GM18498 (cell line): ENCODE data around the gene CASP8AP2.
"Not testable (repeated sequence)": the region's sequence is repeated elsewhere in the genome, so short reads cannot be mapped to it uniquely, and the experiment has no call there.

ENCODE experiments used
- ATAC-seq: cut with Tn5 transposase; IDR thresholded peaks from one replicate; pipeline ENCODE4 v1.9.1; 2021; ENCODE audit warnings: mild to moderate bottlenecking, moderate library complexity; ENCODE audit not compliant: unreplicated experiment

Gene CASP8AP2

DNA sequence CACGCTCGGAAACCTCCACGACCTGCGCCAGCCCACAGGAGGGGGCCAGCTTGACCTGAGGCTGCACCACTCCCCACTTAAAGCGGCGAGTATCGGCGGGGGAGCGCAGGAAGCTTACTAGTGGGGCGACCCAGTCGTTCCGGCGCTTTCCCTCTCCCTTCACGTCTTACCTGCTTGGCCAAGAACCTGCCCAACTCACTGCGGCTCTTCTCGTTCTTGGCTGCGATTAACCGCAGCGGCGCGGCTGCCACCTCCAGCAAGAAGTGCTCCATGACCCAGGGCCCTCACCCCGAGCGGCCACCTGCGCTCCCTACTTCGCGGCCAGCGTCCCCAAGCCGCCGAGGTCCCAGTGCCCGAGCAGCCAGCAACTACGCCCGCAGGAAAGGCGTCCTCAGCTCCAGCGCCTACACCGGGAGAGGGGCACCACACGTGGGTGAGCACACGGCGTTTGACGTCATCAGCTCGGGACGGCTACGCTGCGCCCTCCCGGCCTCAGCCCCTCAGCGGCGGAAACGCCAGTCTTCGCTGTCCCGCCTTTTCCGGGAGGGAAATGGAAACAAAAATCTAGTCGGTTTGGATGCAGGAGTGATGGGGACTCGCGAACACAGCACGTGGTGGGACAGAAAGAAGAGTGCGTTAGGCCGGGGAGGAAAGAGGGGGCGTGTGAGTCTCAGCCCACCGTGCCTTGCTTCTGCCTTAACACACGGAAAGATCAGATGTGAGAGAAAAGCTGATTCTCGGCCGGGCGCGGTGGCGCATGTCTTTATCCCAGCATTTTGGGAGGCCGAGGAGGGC is 10.1 kb upstream of the CASP8AP2 start, which contains the start of gene MDN1:
Gene MDN1 (minus strand): TSS at position 459 of the 795 bp plus-strand sequence. CDS start 187 bp downstream, at position 272.
- peak; percentile 97 for ATAC-seq

DNA sequence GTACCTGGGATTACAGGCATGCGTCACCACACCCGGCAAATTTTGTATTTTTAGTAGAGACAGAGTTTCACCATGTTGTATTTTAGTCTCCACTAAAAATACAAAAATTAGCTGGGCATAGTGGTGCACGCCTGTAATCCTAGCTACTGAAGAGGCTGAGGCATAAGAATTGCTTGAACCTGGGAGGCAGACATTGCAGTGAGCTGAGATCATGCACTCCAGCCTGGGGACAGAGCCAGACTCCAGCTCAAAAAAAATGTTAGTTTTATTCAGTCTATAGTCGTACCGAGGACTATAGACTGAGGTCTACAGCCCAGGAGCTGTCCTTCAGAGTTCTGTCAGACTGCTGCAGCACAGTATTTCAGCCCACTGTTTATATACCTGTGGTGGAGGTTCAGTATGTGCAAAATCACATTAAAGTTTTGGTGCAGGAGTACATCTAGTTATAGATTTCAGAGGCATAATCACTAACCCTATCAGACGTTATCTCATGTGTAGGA is 3.6 kb upstream of the CASP8AP2 start:
- no peak for ATAC-seq

DNA sequence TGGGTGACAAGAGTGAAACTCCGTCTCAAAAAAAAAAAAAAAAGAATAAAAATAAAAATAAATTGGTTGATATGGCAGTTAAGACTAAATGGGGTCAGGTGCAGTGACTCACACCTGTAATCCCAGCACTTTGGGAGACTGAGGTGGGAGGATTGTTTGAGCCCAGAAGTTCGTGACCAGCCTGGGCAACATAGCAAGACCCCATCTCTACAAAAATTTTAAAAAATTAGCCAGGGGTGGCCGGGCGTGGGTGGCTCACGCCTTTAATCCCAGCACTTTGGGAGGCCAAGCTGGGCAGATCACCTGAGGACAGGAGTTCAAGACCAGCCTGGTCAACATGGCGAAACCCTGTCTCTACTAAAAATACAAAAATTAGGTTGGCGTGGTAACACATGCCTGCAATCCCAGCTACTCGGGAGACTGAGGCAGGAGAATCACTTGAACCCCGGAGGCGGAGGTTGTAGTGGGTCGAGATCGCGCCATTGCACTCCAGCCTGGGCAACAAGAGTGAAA is 1.1 kb upstream of the CASP8AP2 start:
- not testable (repeated sequence) for ATAC-seq

DNA sequence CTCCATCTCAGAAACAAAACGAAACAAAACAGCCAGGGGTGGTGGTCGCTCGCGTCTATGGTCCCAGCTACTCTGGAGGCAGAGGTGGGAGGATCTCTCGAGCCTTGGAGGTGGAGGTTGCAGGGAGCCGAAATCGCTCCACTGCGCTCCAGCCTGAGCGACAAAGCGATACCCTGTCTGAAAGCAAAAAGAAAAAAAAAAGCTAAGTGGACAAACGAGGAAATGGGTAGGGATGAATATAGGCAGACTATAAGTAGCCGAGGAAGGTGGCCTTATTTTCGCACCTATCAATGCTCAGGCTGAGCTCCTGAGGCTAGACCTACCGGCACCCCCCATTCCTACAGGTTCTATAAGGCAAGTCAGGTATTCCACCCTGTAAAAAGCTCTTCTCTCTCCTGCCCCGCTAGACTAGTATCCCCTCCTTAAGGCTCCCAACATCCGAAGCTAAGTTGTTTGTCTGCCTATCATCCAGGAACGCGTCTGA is 650 bp upstream of the CASP8AP2 start:
- ATAC-seq = peak; percentile 33

DNA sequence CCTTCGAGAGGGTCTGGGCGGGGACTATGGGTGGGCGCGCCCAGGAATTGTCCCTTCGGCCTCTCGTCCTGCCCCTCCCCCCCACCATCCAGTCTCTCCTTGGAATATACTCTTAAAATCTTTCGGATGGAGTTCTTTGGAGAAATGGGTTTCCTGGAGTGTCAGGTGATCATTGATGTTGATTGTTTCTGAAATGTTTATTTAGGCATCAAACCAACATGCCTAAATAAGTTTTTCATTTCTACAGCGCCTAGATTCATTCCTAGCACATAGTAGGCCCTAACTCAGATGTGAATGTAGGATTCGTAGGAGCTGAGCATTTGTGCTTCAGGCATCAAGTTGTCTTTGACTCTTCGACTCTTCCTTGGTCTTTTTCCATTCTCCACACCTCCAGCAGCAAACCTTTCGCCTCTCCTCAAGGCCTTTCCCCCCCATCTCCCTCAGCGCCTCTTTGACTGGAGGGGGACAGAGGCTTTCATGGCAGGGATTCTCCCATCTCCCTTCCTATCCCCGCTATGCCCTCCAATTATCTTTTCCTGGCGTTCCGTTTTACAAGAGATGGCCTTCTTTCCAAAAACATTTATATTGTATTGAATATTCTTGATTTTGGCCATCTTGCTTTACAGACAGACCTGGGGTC is 610 bp downstream of the CASP8AP2 start:
- ATAC-seq = no peak

DNA sequence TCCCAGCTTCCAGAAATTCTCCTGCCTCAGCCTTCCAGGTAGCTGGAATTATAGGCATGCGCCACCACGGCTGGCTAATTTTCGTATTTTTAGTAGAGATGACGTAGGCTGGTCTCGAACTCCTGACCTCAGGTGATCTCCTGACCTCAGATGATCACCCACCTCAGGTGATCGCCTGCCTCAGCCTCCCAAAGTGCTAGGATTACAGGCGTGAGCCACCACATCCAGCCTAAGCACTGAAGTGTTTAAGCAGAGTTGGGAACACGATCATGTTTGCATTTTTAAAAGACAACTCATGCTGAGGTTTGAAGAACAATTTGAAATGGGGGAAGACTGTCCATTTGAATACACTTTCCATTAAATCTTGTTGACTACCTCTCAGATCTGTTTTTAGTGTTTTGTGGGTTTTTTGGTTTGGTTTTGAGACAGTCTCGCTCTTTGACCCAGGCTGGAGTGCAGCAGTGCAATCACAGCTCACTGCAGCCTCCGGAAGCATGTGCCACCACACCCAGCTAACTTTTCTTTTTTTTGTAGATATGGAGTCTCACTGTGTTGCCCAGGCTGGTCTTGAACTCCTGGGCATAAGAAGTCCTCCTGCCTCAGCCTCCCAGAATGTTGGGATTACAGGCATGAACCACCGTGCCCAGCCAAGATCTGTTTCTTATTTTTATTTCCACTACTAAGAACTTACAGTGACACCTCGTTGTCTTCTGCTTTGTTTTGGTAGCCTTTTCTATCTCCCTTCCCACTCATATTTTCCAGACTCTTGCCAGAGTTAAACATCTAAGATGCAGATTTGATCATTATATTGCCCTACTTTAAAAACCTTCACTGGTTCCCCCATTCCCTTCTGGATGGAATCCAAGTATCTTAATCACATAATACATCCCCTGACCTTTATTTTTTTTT is 5.5 kb downstream of the CASP8AP2 start:
- ATAC-seq = peak; percentile 94

DNA sequence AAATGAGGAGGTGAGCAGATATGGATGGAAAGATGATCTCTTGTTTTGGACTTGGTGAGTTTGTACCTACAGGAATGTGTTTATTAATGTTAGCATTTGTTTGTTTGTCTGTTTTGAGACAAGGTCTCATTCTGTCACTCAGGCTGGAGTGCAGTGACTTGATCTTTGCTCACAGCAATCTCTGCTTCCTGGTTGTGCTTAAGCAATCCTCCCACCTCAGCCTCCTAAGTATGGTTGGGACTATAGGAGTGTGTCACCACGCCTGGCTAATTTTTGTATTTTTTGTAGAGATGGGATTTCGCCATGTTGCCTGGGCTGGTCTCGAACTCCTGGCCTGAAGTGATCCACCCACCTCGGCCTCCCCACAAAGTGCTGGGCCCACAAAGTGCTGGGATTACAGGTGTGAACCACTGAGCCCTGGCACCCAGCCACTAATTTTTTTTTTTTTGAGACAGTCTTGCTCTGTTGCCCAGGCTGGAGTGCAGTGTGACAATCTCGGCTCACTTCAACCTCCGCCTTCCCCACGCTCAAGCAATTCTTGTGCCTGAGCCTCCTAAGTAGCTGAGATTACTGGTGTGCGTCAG is 7.1 kb downstream of the CASP8AP2 start:
- no peak for ATAC-seq

DNA sequence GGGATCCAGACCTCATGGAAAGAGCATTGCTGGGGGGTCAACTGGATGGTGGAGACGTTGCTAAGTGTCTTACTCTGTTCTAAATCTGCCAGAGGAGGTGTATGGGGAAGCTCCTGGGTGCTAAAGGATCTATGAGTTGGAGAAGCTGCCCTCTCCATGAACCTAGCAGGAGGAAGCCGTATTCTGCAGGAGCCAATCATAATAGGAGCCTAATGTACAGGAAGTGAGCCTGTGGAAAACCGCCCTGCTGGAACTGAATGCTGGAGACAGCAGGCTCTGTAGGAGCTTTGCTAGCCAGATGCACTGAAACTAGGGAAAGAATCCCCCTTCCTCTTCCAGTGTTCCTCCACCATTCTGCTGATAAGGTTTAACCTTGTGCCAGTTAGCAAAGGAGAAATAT is 10.9 kb downstream of the CASP8AP2 start:
- no peak for ATAC-seq

DNA sequence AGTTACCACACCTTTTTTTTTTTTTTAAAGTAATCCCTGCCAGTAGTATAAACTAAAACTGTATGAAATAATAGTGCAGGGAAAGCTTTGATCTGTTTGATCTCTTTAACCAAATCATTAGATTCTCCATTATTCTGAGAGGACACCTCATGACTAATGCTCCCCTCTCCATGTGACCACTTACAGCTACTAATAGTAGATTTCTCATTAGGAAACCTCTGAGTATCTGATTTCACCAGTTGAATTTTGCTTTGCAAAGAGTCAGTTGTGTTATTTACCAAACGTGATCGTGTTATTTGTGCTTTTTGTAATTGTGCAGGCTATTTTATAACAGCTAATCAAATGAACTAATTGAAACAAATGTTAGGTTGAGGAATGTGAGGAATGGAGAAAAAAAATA is 12.5 kb downstream of the CASP8AP2 start:
- no peak for ATAC-seq

DNA sequence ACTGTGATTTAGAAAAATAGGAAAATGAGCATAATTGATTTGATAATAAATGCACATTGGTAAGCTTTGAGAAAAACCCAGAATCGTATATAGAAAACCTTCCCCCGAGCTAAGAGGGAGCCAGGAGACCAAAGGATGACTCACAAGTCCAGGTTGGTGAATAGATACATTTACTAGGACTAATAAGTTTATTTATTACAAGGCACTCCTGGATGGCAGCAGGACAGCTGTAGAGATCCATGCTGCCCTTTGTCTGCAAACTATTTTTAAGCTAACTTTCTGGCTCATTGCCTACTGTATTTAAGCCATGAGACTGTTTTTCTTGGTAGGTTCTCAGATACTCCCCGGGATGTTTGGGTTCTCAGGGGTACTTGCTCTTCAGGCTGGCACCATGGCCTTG is 13.4 kb downstream of the CASP8AP2 start:
- ATAC-seq = no peak

DNA sequence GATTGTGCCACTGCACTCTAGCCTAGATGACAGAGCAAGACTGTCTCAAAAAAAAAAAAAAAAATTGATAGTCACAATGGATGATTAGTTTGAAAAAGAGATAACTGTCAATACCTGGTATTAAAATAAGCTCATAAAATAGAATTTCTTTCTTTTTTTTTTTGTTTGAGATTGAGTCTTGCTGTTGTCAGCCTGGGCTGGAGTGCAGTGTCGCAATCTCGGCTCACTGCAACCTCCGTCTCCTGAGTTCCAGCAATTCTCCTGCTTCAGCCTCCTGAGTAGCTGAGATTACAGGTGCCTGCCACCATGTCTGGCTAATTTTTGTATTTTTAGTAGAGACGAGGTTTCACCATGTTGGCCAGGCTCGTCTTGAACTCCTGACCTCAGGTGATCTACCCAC is 17.8 kb downstream of the CASP8AP2 start:
- ATAC-seq = not testable (repeated sequence)

DNA sequence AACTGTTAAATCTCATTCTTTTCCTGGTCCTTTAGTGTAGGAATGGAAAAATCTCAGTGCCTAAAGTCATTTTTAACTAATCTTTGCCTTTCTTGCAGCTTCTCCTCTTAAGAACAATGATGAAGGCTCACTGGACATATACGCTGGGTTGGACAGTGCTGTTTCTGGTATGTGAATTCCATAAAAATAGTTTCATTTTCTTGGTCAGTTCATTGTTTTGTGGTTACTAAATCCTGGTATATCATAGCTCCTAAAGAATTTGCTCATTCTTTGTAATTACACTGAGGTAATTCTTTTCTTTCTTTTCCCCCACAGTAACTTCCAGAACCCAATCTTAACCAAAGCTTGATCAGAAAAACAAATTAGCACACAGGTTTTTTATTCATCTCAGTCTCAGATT is 23.4 kb downstream of the CASP8AP2 start:
- ATAC-seq = no peak

DNA sequence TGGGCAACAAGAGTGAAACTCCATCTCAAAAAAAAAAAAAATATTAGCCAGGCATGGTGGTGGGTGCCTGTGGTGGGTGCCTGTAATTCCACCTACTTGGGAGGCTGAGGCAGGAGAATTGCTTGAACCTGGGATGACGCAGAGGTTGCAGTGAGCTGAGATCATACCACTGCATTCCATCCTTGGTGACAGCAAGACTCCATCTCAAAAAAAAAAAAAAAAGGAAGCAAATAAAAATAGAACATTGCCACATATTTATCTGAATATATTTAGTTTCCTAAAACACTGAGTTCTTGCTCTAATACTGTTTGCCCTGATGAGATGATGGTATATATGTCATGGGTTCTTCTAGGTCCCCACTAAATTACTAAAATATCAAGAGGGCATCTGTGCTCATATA is 28.4 kb downstream of the CASP8AP2 start:
- ATAC-seq = no peak

DNA sequence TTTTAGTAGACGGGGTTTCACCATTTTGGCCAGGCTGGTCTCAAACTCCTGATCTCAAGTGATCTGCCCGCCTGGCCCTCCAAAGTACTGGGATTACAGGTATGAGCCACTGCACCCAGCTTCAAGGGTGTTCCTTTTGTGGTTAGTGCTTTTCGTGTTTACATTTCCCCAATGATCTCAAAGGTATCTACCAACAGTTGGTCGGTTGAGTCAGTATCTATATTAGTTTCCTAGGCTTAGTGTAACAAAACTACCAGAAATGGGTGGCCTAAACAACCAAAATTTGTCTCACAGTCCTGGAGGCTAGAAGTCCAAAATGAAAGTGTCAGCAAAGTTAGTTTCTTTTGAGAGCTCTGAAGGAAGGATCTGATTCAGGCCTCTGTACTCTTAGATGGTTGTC is 30.1 kb downstream of the CASP8AP2 start:
- ATAC-seq = peak; percentile 71

DNA sequence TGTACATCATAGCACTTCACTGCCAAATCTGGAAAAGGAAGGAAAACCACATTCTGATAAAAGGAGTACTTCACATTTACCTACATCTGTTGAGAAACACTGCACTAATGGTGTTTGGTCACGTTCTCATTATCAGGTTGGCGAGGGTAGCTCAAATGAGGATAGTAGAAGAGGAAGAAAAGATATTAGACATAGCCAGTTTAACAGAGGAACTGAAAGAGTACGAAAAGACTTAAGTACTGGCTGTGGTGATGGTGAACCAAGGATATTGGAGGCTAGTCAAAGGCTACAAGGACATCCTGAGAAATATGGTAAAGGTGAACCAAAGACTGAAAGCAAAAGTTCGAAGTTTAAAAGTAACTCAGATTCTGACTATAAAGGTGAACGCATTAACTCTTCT is 32.6 kb downstream of the CASP8AP2 start:
- ATAC-seq = peak; percentile 75

DNA sequence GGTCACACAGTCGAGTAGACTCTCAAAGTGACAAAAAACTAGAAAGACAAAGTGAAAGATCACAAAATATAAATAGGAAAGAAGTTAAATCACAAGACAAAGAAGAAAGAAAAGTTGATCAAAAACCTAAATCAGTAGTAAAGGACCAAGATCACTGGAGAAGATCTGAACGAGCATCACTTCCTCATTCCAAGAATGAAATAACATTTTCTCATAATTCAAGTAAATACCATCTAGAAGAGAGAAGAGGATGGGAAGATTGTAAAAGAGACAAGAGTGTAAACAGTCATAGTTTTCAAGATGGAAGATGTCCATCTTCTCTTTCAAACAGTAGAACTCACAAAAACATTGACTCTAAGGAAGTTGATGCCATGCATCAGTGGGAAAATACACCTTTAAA is 33.0 kb downstream of the CASP8AP2 start:
- ATAC-seq = no peak

DNA sequence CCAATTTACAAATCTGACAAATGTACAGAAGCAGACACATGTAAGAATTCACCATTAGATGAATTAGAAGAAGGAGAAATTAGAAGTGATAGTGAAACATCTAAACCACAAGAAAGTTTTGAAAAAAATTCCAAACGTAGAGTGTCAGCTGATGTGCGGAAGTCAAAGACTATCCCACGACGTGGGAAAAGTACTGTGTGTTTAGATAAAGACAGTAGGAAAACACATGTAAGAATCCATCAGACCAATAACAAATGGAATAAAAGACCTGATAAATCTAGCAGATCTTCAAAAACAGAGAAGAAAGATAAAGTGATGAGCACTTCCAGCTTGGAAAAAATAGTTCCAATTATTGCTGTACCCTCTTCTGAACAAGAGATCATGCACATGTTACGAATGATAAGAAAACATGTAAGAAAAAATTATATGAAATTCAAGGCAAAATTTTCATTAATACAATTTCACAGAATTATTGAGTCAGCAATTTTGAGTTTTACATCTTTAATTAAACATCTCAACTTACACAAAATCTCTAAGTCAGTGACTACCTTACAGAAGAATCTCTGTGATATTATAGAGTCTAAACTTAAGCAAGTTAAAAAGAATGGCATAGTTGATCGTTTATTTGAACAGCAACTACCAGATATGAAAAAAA is 36.5 kb downstream of the CASP8AP2 start:
- no peak for ATAC-seq

DNA sequence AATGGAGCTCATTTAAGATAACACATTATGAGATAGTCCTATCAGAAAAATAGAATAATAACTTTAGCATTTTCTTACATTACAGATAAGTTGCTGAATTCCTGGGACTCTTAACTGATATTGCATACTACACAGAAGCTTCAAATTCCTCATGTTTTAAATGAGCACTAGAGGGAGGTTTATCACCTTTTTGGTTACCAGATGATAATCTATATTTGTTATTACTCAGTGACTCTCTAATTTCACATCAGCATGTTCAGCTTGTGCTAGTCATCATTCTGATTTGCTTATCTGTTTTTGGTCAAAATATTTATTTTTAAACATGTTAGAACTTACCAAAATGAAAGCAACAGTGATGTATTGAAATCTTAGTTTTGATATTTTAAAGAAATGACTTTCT is 44.0 kb downstream of the CASP8AP2 start:
- ATAC-seq = no peak

DNA sequence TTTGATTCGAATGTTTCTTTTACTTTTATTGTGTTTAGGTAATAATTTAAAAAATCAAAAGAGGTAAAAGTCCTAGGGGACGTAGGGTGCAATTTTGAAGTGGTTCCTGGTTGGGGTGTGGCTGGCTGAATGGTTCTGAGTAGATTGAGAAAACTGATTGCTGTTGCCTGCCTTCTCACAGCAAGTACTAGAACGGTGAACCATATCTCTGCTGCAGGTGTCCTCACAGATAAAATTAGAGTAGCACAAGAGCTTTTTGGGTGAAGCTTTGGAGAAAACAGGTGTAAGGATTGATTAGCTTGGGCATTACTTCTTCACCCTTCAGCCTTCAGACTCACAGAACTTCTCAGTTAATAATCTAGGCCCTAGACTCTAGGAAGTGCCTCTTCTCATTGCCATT is 44.8 kb downstream of the CASP8AP2 start:
- ATAC-seq = no peak
